GM19324 (cell line): ENCODE measurements around the gene SNCAIP.
"Not testable (repeated sequence)": the region's sequence is repeated elsewhere in the genome, so short reads cannot be mapped to it uniquely, and the experiment has no call there.

Experiments
- ATAC-seq: cut with Tn5 transposase; IDR thresholded peaks from one replicate; pipeline ENCODE4 v1.9.1; 2021; ENCODE audit warnings: mild to moderate bottlenecking, moderate library complexity; ENCODE audit not compliant: unreplicated experiment, low FRiP score

The SNCAIP gene

DNA sequence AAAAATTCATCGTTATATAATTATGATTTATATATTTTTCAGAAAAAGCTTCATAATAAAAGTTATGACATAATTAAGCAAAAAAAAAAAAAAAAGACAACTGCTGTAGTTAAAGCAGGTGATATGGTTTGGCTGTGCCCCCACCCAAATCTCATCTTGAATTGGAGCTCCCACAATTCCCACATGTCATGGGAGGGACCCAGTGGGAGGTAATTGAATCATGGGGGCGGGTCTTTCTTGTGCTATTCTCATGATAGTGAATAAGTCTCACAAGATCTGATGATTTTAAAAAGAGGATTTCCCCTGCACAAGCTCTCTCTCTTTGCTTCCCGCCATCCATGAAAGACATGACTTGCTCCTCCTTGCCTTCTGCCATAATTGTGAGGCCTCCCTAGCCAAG lies 41.3 kb downstream of the SNCAIP start:
- ATAC-seq = not testable (repeated sequence)

DNA sequence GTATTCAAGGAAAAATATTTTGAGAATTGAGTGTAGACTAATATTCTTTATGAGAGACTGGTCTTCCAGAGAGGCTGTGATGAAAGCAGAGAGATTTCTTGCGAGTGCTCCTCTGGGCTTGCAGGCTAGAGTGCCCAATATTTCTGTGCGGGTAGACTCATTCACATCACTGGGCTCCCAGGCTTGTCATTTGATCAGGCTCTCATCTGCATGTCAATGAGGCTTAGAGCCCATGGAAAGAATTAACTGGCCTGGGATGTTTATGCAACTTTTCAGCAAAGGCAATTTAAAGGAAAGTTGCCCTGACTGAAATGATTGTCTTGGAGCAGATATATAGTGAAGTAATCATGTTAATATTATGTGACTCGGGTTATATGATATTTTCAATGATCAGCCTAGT lies 42.3 kb downstream of the SNCAIP start:
- no peak for ATAC-seq

DNA sequence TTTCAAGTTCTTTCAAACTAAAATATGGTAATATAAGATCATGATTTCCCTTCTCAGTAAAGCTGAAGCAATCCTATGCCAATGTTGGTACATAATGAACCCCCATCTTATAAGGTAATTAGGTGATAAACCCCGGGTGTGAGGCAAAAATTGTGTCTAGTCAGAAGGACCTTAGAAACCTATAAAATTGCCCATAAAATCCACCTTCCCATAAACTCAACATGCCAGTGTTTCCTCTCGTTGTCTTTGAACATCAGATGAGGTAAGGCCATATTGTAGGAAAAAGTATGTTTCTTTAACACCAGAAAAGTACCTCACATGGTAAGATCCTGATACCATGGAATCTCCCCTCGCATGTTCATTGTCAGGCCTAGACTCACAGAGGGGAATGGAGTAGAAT lies 43.3 kb downstream of the SNCAIP start:
- ATAC-seq = no peak

DNA sequence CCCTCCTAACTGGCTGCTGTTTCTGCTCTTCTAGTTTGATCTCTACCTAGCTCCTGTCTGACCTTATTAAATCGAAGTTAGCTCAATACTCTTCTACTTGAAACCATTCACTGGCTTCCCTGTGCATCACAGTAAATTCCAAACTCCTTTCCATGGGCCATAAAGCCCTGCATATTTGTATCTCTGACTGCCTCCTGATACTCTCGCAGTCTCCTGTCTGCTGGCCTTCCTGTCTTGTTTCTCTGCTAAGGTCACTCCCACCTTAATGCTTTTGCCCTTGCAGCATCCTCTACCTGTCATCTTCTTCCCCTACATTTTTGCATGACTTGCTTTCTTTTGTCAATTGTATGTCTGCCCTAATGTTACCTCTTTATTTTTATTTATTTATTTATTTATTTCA lies 44.8 kb downstream of the SNCAIP start:
- no peak for ATAC-seq

DNA sequence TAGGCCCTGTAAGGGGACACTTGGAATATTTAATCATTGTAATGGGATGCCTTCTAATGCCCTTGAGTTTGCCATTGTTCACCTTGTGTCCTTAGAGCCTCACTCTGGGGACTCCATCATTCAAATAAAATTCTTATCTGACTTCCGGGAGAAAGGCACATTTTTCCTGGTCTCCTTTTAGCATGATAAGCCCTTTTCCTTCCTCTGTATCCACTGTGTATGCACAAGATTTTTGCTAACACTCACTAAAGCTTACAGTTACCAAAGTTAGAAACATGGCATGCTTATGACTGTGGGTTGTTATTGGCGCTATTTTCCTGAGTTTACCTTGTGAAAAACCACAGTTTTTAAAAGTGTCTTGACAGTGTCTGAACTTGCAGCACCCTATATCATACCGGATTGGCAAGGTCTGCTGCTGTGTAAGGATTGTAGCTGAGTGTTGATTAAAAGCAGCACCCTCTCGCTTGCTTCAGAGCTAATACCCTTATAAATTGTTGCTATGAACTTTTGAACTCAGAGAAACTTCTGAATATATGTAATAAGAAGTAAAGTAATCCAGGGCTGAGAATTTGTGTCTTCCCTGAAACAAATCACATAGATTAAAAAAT lies 46.4 kb downstream of the SNCAIP start:
- ATAC-seq = no peak

DNA sequence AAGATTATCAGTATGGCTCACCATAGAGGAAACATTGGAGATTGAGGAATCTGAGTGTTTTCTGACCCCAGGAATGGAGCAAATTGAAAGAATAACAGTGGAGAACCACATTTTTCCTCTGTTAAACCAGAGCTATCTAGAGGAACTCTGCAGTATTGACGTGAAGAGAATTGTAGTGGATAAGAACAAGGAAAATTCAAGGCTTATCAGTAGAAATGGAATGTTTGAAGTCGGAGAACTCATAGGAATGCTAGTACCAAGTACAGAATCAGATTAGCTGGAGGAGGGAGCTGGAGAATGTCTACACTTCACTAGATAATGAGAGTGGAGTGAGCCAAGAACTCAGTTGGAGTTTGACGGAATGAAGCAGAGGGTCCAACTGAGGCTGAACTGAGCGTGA lies 50.3 kb downstream of the SNCAIP start:
- ATAC-seq = no peak

DNA sequence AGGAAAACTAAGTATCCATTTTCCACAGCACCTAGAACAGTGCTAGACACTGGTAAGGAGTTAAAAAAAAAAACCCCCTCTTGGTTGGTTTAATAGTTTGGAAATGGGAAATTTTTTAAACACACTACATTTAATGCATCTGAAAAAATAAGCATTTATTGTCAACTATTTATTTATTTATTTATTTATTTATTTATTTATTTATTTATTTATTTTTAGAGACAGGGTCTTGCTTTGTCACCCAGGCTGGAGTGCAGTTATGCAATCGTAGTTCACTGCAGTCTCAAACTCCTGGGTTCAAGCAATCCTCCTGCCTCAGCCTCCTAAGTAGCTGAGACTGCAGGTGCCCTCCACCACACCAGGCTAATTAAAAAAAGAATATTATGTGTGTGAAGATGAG lies 51.6 kb downstream of the SNCAIP start:
- no peak for ATAC-seq

DNA sequence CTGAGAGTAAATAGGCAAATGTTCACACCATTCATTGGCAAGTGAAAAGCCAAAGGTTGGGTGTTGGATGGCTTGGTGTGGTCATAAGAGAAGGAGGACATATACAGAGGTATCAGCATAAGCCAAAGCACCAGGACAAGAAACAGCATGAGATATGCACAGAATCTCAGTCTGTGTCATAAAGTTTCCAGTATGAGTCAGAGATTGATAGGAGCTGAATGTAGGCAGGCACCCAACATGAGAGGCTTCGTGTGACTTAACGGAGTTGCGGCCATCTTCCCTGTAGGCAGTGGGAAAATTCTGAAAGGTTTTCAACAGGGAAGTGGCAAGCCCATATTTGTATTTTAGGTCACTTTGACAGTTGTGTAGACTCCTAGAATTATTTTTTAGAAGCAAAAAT lies 54.5 kb downstream of the SNCAIP start:
- ATAC-seq = no peak

DNA sequence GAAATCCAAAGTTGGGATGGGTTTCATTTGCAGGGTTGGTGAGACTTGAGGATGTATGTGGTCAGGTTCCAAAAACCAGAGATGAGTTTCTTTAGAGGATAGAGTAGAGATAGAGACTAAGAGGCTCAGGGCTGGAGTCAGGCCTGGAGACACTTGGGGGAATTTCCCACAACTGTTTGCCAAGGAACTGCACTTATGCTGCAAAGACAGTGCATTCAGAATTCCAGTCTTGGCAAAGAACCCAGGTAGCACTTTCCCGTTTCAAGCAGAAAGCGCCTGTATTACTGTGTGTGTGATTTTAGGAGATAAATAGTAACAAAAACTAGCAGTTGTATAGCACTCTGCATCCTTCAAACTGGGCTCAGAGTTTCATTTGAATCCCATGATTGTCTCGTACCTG lies 55.4 kb downstream of the SNCAIP start:
- no peak for ATAC-seq

DNA sequence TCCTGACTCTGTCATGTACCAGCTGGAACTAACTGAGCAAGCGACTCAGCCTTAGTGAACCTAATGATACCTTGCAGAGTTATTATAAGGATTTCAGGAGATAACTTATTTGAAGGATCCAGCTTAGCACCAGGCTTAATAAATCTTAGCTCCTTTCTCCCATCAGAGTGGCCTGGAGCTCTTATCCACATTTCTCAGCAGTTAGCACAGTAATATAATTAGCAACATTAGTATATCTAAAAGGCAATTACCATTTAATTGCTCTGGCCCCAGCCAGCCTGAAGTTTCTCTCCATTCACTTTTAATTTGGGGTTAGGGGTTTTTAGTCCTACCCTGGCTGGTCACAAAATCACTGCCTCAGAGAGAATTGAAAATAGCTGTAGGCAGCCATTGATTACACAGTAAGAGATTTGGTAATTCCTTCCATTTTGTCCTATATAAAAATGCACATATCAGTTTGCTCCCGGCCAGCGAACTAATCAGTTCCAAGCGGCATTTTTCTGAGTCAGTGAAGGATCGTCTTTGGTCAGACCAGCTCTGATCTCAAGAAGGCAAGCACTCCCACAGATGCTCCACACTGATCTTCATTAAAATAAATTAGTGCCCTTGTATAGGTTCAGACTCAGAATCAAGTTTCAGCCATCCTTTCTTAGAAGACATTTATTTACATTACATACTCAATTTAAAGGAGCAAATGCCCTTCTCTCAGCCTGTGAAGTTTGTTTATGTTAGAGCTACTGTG lies 56.6 kb downstream of the SNCAIP start:
- no peak for ATAC-seq

DNA sequence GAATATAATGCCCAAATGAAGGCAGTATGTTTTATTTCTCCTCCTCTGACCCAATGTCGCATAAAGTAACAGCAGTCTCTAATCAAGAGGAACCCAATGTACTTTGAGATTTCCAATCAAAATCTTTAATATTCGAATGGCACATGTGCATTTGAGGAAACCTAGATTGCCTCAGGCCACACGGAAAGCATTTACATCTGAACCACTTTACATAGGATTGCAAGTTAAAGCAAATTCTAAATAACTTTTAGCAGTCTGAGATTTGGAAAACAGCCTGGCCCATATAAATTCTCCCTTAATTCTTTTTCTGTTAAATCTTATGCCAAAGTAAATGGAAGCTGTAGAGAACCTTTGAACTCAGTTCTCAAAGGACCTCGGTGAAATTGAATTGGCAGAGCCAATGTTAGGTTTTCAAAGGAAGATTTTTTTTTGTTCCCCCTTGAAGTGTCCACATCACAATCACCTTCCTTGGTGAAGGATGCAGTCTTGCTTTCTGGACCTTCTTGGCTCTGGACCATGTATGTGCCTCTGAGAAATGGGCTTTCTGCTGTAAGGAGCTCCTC lies 57.3 kb downstream of the SNCAIP start:
- no peak for ATAC-seq

DNA sequence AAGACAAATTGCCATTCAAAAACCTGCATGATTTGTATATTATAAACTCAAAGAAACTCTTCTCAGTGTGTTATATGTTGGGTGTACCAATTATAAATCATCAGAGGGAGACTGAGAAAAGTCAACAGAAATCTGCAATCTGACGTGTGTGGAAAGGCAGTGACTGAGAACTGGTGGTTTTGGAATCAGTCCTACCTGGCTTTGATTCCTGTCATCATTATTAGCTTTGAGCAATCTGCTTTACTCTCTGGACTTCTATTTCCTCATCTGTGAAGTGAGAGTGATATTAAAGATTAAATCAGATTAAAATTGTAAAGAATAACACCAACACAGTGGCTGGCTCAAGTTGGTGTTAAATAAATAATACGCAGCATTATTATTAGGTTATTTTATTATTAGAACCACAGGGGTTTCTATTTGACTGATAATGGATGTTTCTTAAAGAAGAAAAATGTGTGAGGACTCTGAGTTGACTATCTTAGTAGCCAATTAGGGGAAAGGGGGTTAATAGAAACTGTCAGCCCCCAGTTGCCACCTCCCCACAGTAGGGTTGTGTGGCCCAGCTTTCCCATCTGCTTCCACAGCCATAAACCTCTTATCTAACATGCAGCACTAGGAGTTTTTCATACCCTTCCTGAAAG lies 59.6 kb downstream of the SNCAIP start:
- ATAC-seq = no peak

DNA sequence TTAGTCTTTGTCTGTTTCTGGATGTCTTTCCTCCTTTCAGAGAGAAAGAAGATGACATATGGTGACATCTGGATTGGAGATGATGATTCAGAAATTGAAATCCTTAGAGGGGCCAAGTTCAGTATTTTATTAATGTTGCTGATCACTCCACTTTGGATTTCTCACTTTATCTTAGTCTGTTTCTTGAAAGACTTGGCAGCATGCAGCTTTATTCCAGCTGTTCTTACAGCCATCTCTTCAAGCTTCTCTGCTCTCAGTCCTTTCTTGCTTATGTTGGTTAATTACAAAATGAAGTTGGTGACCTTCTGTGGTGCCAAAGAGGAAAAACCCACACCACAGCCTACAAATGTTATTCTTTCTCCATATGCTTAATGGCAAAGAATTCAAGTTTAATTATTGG lies 62.1 kb downstream of the SNCAIP start:
- ATAC-seq = no peak

DNA sequence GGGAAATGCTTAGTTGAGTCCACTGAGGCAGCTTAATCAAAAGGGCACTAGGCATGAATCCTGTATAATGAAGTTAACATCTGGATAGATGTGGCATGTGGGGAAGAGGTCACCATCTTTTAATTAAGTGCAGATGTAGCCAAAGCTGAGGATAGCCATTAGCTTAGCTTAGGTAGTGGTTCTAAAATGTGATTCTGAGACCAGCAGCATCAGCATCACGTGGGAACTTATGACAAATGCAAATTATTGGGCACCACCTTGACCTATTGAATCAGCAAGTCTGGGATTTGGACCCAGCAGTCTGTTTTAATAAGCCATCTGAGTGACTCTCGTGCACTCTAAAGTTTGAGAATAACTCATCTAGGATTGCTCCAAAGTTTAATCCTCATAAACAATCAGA lies 63.8 kb downstream of the SNCAIP start:
- ATAC-seq = no peak

DNA sequence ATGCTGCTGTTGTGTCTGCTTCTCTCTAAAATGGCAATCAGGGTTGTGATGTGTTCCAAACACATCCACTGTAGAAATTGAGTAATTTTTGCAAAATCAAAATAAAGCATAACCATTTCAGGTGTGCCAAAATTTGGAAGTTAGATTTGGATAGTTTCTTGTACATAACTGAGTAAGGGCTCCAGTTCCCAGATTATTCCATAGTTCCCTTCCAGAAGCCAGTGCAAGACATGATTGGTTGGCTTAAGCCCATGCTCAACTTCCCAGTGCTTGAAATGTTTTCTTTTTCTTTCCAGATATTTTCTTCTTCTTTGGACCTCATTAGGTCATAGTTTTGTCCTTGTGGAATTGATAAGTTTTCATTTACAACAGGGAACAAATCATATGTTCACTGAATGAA lies 64.2 kb downstream of the SNCAIP start:
- no peak for ATAC-seq

DNA sequence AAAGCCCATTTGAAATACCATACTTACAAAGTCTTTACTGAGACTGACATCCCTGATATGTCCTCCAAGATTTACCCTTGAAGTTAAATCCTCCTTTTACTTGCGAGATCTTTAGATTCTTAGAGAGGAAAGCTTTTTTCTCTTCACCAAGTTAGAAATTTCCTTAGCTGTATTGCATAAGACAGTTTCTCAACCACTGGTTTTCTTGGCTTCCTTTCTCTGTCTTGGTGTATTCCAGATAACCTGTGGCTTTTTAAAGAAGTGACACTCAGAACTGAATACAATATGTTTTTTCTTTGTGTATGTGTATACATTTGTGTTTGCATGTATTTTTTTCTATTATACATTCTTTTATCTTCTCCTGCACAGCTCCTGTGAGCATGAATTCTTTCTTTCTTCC lies 65.0 kb downstream of the SNCAIP start:
- no peak for ATAC-seq

DNA sequence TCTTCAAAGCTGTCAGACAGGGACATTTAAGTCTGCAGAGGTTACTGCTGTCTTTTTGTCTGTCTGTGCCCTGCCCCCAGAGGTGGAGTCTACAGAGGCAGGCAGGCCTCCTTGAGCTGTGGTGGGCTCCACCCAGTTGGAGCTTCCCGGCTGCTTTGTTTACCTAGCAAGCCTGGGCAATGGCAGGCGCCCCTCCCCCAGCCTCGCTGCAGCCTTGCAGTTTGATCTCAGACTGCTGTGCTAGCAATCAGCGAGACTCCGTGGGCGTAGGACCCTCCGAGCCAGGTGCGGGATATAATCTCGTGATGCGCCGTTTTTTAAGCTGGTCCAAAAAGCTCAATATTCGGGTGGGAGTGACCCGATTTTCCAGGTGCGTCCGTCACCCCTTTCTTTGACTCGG lies 70.9 kb downstream of the SNCAIP start:
- not testable (repeated sequence) for ATAC-seq

DNA sequence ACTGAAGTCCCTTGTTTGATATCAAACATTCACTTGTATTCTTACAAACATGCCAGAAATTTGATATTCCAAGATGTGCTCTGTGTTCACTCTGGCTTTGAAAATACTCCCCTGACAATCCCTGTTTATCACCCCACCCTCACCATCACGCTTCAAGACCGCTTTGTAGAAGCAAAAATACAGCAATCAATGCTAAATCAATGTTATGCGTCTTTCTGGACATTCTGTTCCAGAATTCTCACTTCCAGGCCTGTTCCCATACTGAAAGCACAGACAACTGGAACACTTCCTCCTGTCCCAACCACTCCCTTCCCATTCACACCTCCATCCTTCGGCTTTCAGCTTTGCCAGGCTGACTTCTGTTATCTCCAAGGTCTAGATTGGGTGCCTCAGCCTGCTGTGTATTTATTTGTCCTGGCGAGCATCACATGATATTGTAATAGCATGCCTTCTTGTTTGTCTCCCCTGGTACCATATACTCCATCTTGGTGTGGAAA lies 72.8 kb downstream of the SNCAIP start:
- no peak for ATAC-seq

DNA sequence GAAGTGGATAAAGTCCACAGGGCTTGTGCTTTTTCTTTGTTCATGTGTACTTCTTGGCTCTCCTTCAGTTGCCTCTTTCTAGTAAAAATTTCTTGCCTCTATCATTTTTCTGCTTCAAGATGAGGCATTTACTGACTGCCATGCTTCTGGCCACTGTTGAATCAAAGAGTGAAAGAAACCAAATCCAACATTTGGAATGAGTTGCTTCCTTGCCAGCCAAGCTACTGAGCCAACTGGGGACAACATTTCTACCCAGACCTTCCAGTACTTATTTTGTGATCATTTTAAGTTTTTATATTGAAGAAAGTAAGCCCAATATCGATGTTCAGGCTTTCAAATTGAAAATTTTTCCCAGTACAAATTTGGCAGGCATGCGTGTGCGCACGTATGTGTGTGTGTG lies 73.2 kb downstream of the SNCAIP start:
- ATAC-seq = no peak

DNA sequence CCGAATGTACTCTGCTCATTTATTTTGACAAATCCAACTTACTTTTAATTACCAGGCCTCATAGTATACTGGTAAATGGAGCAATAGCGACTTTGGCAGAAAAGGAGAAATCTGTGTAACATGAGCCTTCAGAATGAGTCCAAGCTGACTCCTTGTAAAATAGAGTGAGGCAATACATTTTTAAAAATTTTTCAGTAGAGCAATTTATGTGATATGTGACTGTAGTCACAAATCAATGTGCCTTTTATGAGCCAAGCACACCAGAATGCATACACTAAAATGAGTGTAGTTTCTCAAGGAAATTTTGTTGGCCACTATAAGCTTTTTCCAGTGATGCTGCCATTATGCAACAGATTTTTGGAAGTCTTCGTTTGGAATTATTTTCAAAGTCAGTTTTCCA lies 73.8 kb downstream of the SNCAIP start:
- no peak for ATAC-seq

DNA sequence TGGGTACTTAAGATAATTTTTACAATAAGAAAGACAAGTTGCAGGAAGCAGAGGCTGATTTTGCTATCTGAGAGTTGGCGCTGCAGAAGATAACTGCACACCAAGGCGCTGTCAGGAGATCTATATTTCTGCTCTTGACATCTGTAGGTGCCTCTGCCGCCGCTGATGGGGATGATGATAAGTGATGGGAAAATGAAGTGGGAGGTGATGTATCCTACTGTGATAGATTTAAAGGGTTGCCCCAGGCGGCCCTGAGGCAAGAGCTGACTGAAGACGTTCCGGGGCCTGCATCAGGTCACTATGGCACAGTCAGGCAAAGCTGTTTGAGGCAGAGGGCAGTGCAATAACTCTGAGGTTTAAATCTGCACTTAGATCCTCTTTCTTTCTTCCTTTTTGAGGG lies 78.1 kb downstream of the SNCAIP start:
- no peak for ATAC-seq

DNA sequence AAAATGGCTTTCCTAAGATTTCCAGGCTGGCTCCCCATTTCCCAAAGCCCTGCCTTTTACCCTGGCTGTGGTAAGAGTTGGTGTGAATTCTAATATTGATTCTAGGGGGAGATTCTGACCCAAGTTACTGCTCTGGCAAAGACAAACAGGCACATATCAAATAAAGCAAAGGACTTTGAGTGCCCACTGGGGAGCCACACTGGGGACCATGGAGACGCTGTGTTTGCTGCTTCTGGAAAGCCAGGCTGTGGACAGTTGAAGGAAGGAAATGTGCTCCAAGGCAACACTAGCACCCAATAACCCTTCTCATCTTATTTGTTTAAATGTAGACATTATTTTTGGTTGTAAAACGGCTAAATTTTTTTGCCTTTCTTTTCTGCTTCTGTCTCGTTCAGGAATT lies 78.7 kb downstream of the SNCAIP start:
- ATAC-seq = no peak
